Ramos (cell line): Measurements from ENCODE around the gene FLNA.

ENCODE experiments used
- in situ Hi-C: fragments of 300-500 bp; cut with MboI; formaldehyde crosslinking; loops from one replicate; pipeline ENCODE4 v1.14.3; 2022; ENCODE audit warnings: low sequenced_read_pairs; ENCODE audit not compliant: unreplicated experiment

Gene FLNA

GRCh38 chrX:154362085-154362742 is 12.2 kb downstream of the FLNA start:
- in situ Hi-C loops: no loop called here

DNA sequence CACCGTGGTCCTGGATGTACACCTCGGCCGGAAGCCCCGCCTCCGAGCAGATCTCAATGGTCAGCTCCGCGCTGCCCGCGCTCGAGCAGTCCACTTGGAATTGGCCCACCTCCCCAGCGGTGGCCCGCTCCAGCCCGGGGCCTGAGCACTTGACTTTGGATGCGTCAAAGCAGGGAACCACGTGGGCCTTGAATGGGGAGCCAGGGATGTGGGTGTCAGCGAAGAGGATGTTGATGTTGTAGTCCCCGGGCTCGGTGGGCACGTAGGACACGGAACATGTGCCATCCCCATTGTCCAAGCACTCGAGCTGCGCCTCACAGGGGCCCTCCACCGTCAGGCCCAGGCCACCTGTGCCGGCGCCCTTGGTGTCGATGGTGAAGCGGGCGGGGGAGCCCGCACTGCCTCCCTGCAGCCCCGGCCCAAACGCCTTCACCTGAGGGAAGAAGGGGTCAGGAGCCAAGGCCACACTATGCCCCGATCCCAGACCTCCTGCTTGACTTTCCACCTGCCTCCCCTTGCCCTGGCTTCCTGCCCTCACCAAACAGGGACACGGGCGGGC is 14.2 kb downstream of the FLNA start:
- in situ Hi-C loops: no loop called here

DNA sequence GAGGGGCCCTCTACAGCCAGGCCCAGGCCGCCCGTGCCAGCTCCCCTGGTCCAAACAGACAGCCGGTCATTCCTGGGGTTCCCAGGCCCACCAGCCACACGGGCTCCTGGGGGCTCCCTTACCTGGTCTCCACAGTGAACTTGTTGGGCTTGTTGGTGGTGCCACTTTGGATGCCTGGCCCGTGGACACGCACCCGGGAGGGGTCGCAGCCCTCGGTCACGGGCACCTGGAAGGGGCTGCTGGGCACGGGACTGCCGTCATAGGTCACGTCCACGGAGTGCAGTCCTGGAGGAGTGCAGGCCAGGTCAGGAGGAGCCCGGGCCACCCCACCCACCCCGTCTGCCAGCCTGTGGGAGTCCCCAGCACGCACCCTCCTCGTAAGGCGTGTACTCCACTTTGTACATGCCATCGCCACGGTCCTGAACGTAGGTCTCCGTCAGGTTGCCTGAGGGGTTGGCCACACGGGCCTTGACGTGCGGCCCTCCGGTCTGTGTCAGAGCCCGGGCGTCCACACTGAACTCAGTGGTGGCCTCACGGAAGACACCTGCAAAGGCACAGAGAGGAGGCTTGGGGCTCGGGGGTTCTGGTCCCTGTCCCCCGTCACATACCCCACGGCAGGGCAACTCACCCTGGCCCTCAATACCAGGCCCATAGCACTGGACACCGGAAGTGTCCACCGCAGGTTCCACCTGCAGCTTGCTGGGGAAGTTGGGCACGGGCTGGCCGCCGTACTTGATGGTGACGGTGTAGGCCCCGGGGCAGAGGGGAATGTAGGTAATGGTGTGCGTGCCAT is 14.9 kb downstream of the FLNA start:
- in situ Hi-C loops: no loop called here

- in situ Hi-C loops: no loop called here
Observed at GRCh38 chrX:154358829-154359228, 15.6 kb downstream of the FLNA start.

DNA sequence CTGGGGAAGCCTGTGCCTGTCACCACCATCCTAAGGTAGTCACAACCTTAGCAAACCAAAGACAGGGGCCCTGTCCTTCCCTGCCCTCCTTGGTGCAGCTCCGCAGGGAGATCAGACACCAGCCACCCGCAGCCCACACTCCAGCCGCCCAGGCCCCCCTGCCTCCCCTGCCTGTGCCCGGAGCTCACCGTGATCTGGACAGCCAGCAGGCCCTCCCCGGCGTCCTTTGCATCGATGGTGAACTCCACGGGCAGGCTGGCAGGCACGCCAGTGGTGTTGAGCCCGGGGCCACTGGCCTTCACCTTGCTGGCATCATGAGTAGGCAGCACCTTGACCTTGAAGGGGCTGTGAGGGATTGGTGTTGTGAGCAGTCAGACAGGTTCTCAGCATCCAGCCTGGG is 16.4 kb downstream of the FLNA start:
- in situ Hi-C loops: no loop called here

DNA sequence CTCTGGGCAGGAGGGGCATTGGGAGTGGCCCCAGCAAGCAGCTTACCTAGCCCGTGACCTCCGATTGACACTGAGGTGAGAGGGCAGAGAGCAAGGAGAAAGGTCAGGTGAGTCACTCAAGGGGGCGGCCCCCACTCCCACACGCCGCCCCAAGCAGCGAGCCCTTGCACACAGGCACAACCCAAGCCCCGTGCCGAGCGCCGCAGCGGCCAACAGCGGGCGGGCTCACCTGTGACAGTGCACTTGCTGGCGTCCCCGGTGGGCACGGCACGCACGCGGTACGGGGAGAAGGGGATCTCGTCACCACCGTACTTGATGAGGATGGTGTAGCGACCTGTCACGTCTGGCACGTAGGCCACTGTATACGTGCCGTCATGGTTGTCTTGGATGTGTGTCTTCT is 17.2 kb downstream of the FLNA start:
- in situ Hi-C loops: no loop called here

DNA sequence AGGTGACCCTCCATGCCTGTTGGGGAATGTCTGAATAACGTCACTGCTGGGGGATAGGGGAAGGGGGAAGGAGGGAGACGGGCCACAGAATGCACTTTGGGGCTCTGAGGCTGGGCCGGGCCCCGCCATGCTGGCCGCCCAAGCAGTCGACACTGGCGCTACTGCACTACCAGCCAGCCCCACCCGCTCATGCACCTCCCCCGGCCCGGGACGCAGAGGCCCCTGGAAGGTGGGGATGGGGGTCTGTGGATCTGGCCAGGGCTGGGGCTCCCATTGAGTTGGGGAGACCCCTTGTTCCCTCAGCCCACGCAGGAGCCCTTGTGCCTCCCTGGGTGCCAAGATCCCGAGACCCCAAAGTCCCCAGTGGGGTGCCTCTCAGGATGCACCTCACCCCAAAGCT is 17.8 kb downstream of the FLNA start:
- in situ Hi-C loops: no loop called here

- in situ Hi-C loops: no loop called here
Observed at GRCh38 chrX:154355776-154356140, 18.7 kb downstream of the FLNA start.

DNA sequence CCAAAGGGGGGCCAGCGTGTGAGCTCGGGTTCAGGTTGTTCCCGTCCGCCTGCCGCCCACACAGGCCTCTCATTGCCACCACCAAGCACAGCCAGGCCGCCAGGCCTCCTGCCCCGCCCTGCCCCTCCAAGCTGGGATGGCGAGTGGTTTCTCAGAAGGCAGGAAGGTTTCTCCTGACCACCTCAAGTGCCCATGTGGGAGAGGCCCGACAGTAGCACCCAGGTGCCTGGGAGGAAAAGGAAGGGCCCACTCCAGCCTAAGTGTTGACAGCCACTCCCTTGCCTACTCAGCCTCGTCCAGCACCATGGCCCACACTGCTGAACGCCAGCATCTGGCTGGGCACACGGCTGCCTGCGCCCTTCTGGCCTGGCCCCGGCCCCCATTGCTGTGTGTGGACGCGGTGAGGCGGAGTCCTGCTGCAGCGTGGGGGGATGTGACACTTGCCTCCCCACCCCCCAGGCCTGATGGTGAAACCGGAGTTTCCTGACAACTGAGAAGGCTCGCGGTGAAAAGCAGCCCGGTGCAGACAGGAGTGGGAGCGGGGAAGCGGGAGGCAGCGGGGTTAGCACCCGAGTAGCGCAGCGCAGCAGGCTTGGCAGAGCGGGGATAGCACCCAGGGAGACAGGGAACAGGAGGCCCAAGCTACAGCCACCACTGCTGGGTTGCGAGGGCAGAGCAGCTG is 19.2 kb downstream of the FLNA start:
- in situ Hi-C loops: no loop called here

DNA sequence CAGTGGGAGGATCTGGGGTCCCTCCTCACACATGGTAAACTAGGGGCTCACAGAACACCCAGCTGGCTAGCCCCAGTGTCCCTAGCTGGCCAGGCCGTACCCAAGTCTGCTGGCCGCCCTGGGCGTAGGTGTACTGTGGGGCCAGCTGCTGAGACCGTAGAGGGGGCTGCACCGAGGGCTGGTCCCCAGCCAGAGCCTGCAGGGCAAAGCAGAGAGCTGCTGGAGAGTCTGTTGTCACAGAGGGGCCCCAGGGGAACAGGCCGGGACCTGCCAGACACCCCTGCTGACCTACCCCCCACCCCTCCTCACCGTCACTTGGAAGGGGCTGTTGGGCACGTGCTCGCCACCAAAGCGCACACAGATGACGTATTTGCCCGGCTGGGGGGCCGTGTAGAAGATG is 19.9 kb downstream of the FLNA start:
- in situ Hi-C loops: no loop called here

DNA sequence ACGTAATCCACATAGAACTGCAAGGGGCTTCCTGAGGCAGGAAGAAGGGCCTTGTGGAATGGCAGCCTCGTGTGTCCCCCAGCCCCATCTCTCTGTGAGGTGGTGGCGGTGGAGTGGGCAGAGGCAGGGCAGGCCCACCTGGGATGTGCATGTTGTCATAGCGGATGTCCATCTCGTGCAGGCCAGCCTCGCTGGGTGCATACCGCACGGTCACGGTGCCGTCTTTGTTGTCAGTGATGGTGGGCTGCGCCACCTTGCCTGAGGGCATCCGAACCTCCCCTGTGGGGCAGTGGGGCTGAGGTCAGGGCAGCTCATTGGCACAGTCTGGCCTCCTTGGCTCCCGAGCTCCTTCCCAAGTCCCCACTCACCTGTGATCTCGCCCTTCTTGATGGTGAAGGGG is 20.4 kb downstream of the FLNA start:
- in situ Hi-C loops: no loop called here

DNA sequence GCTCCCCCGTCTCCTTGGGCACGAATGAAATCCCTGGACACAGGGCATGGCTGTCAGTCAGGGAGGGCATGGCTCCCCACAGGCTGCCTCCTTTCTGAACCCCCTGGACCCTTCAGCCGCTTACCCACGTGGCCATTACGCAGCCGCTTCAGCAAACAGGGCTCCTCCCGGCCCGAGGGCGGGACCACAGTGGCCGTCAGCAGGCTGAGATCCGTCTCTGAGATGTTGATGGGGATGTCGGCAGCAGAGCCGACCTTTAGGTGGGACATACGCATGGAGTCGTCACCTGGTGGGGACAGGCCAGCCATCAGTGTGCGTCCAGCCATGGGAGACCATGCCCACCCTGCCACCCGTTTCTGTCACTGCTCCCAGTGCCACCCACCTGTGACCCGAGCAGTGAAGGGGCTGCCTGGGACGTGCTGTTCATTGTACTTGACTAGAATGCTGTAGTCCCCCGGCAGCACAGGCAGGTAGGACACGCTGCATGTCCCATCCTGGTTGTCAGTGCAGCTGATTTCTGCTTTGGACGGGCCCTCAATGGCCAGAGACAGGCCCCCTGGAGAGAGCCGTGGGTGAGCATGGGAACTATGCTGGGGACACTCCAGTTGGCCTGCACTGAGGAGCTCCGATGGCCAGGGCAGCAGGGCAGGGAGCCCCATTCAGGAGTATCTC is 21.1 kb downstream of the FLNA start:
- in situ Hi-C loops: no loop called here

DNA sequence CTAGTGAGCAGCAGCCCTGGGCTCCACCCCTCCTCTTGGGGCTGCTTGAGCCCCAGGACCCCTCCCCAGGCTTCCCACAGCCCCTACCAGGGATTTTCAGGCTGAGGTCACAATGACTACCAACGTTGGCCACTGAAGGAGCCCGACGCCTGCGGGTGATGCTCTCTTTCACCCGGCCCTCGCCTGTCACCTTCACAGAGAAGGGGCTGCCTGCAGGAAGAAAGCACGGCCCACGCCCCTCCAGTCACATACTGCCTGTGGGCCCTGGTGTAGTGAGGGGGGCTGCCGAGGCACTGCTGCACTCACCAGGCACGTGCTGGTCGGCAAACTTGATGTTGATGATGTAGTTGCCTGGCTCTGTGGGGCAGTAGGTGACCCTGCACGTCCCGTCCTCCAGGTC is 22.0 kb downstream of the FLNA start:
- in situ Hi-C loops: no loop called here

GRCh38 chrX:154352012-154352401 is 22.4 kb downstream of the FLNA start:
- in situ Hi-C loops: no loop called here

GRCh38 chrX:154351183-154352011 is 23.0 kb downstream of the FLNA start:
- in situ Hi-C loops: no loop called here

- in situ Hi-C loops: no loop called here
Observed at GRCh38 chrX:154350429-154351182, 23.8 kb downstream of the FLNA start.

DNA sequence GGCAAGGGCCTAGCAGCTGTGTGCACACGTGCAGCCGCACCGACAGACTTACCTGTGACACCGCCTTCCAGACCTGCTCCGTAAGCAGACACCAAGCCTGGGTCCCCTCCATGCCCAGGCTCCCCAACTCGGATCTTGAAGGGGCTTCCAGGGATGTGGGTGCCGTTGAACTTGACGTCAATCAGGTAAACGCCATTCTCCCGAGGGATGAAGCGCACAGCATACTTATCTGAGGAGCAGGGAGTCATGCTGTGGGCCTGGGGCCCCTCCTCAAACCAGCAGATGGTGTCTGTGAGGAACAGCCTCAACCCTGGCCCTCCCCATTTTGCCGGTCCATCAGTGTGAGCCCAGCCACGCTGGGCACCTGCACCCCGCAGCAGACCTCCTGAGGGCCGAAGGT is 24.5 kb downstream of the FLNA start:
- in situ Hi-C loops: no loop called here

DNA sequence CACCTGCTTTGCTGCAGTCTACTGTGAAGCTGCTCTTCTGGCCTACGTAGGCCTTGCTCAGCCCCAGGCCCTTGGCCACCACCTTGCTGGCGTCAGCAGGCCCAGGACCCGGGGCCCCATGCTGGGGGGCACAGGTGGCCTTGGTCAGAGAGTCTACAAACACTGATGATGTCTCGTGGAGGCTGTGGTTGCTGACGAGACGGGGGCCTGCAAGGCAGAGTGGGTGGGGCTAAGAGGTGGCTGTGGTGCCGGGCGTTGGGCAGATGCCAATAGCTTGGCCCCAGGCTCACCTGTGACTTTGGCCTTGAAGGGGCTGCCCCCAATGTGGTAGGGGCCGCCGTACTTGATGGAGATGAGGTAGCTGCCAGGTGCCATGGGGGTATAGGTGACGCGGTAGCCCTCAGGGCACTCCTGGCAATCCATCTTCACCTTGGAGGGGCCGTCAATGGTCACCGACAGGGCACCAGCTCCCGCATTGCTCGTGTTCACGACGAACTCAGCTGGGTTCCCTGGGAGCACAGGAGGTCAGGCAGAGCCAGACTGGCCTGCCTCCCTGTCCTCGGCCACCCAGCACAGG is 25.0 kb downstream of the FLNA start:
- in situ Hi-C loops: no loop called here
